Tibial nerve (tissue), 4 donors: Measurements from ENCODE around the gene DENND10. TPM values are rescaled to one million over a fixed set of nuclear protein-coding genes. Genes with fewer than 3 reads are reported as not detected.

ENCODE experiments used
- DNase-seq, 2 donors: peaks; one replicate each; pipeline ENCODE4 v3.0.0-alpha.2; 2019; ENCODE audit warnings: low spot score in 2 of 2
- H3K27ac ChIP-seq, 4 donors: fragments of 200-600 bp; sonication (generic) in 3 of 4; one replicate each; pipeline ENCODE4 v1.5.1; 2017 to 2019; ENCODE audit warnings: mild to moderate bottlenecking in 1 of 4
- H3K27me3 ChIP-seq, 2 donors: fragments of 200-600 bp; sonication (generic) in 1 of 2; one replicate each; pipeline versions ENCODE4 v1.5.1 to v1.6.0; 2017 to 2019
- H3K36me3 ChIP-seq, 3 donors: fragments of 200-600 bp; sonication (generic); one replicate each; pipeline ENCODE4 v1.5.1; 2018 to 2019
- H3K4me1 ChIP-seq, 4 donors: fragments of 200-600 bp; sonication (generic) in 3 of 4; one replicate each; pipeline ENCODE4 v1.5.1; 2017 to 2019
- H3K4me3 ChIP-seq, 4 donors: fragments of 200-600 bp; sonication (generic) in 3 of 4; one replicate each; pipeline ENCODE4 v1.5.1; 2017 to 2019; ENCODE audit warnings: mild to moderate bottlenecking in 1 of 4, moderate library complexity in 1 of 4
- H3K9me3 ChIP-seq, 4 donors: fragments of 200-600 bp; sonication (generic) in 3 of 4; one replicate each; pipeline ENCODE4 v1.5.1; 2017 to 2019
- CTCF ChIP-seq, 5 experiments: fragments of 200-600 bp in 3 of 5; fragments of 450-650 bp in 2 of 5; sonication (generic) in 3 of 5; IDR thresholded peaks; one replicate each; pipeline ENCODE4 v1.5.1; 2016 to 2019; ENCODE audit warnings: antibody characterized with exemption in 5 of 5, mild to moderate bottlenecking in 3 of 5, moderate library complexity in 2 of 5
- EP300 ChIP-seq, 2 donors: sonication (generic); formaldehyde crosslinking; IDR thresholded peaks; one replicate each; pipeline ENCODE4 v1.6.1; 2017; ENCODE audit warnings: antibody characterized with exemption in 2 of 2, mild to moderate bottlenecking in 1 of 2
- POLR2A ChIP-seq, 2 donors: fragments of 450-650 bp; IDR thresholded peaks; one replicate each; pipeline ENCODE4 v1.6.1; 2017; ENCODE audit warnings: antibody characterized with exemption in 2 of 2, mild to moderate bottlenecking in 2 of 2, moderate library complexity in 2 of 2
- WGBS, 2 donors: methylation state at CpG; one replicate each; pipeline ENCODE4 v1.1.5; 2018; 5-methylcytosine and 5-hydroxymethylcytosine counted together
- total RNA-seq, 4 donors: library from RNA; depleted of rRNA; stranded (reverse); fragments of >200 nt; gene quantifications; one replicate each; pipeline ENCODE4 v1.1.0, GENCODE V29; 2016

Gene DENND10
- total RNA-seq, 4 donors from 2014 or later: 23.3 to 51.0 (median 43.4) TPM

- Histone ChIP-seq H3K27me3 (no peaks in the 10 kb centered on the region), H3K4me1 (no peaks in the 10 kb centered on the region), H3K27ac (no peak overlapping the region), H3K4me3 (no peak overlapping the region), H3K36me3 (peaks cover 4 to 98% (median 25%) of the 10 kb centered on the region in 3 donors), H3K9me3 (no peaks in the 10 kb centered on the region)
- WGBS, 2 donors: 88 to 95% methylated on average over 5 of the region's 5 CpGs
- no peak for DNase-seq
- TF ChIP-seq POLR2A (IDR thresholded peaks at IDR 0.05) (no peak), CTCF (IDR thresholded peaks at IDR 0.05) (no peak), EP300 (IDR thresholded peaks at IDR 0.05) (no peak)
Measured at GRCh38 chr10:119153041-119153440, 49.1 kb downstream of the DENND10 start.

GRCh38 chr10:119153661-119154060 lies 49.7 kb downstream of the DENND10 start:
- Histone ChIP-seq H3K9me3 (no peaks in the 10 kb centered on the region), H3K4me1 (no peaks in the 10 kb centered on the region), H3K36me3 (peaks cover 4 to 99% (median 25%) of the 10 kb centered on the region in 3 donors), H3K4me3 (no peak overlapping the region), H3K27me3 (no peaks in the 10 kb centered on the region), H3K27ac (no peak overlapping the region)
- TF ChIP-seq CTCF (IDR thresholded peaks at IDR 0.05): no peak
- TF ChIP-seq EP300 (IDR thresholded peaks at IDR 0.05): no peak
- TF ChIP-seq POLR2A (IDR thresholded peaks at IDR 0.05): no peak
- 95 to 98% methylated on average over 12 of the region's 12 CpGs for WGBS, 2 donors
- DNase-seq: no peak

- DNase-seq: no peak
- Histone ChIP-seq H3K36me3 (peaks cover 0 to 74% (median 10%) of the 10 kb centered on the region in 3 donors), H3K27me3 (no peaks in the 10 kb centered on the region), H3K9me3 (no peaks in the 10 kb centered on the region), H3K4me3 (no peak overlapping the region), H3K27ac (no peak overlapping the region), H3K4me1 (peaks cover 0 to 7% (median 0%) of the 10 kb centered on the region in 4 donors)
- 77 to 81% methylated on average over 8 of the region's 8 CpGs for whole genome bisulfite sequencing, 2 donors
- TF ChIP-seq POLR2A (IDR thresholded peaks at IDR 0.05) (no peak), EP300 (IDR thresholded peaks at IDR 0.05) (no peak), CTCF (IDR thresholded peaks at IDR 0.05) (no peak)
Measured at GRCh38 chr10:119159332-119159731, 55.4 kb downstream of the DENND10 start.

GRCh38 chr10:119161680-119162451 lies 58.0 kb downstream of the DENND10 start:
- 55 to 59% methylated on average over 11 of the region's 11 CpGs for WGBS, 2 donors

More at GRCh38 chr10:119161680-119162451, 58.0 kb downstream of the DENND10 start:
- TF ChIP-seq CTCF (IDR thresholded peaks at IDR 0.05) (no peak), POLR2A (IDR thresholded peaks at IDR 0.05) (no peak), EP300 (IDR thresholded peaks at IDR 0.05) (no peak)
- no peak overlapping the region for H3K27ac ChIP-seq
- H3K4me1 ChIP-seq: peaks cover 0 to 26% (median 9%) of the 10 kb centered on the region in 4 donors
- peaks cover 0 to 49% (median 0%) of the 10 kb centered on the region in 3 donors for H3K36me3 ChIP-seq
- H3K9me3 ChIP-seq: no peaks in the 10 kb centered on the region
- no peaks in the 10 kb centered on the region for H3K27me3 ChIP-seq
- no peak for DNase-seq
- H3K4me3 ChIP-seq: no peak overlapping the region
